Activated T-helper 1 cell treated with anti-CD3 and anti-CD28 coated beads, Interleukin-12 subunit alpha, Interleukin-12 subunit beta, Interleukin-2, Interleukin-4 antibody, amounts not matched to agents 30 ng/mL and 10 ng/mL and 1 ng/mL, durations not matched to agents 14 hours and 24 hours and 36 hours (primary cell): ENCODE measurements around the gene NTRK2. TPM values are rescaled to one million over a fixed set of nuclear protein-coding genes. Genes with fewer than 3 reads are reported as not detected.

Experiments
- DNase-seq: peaks from one replicate; pipeline ENCODE4 v3.0.0; 2021; ENCODE audit warnings: low spot score
- H3K27ac Mint-ChIP-seq: one replicate; pipeline ENCODE4 v1.8.0; 2021; ENCODE audit warnings: mild to moderate bottlenecking, mixed read lengths
- H3K27me3 Mint-ChIP-seq: one replicate; pipeline ENCODE4 v1.8.0; 2022; ENCODE audit warnings: mild to moderate bottlenecking, moderate library complexity, mixed read lengths; ENCODE audit not compliant: insufficient read depth
- H3K36me3 Mint-ChIP-seq: one replicate; pipeline ENCODE4 v1.8.0; 2021; ENCODE audit warnings: low read depth, mixed read lengths
- H3K4me1 Mint-ChIP-seq: one replicate; pipeline ENCODE4 v1.8.0; 2021; ENCODE audit warnings: low read depth, mixed read lengths
- H3K4me3 Mint-ChIP-seq: one replicate; pipeline ENCODE4 v1.8.0; 2021; ENCODE audit warnings: mild to moderate bottlenecking, moderate library complexity, mixed read lengths
- H3K9me3 Mint-ChIP-seq: one replicate; pipeline ENCODE4 v1.8.0; 2021; ENCODE audit warnings: mixed read lengths
- intact Hi-C: fragments of 100-400 bp; cut with micrococcal nuclease; formaldehyde crosslinking; loops from one replicate; pipeline ENCODE4 v1.15.1; 2024
- total RNA-seq: library from RNA; stranded (reverse); gene quantifications from 2 replicates; pipeline ENCODE4 v1.2.3, GENCODE V29; 2022

The NTRK2 gene
- total RNA-seq, 1 donor from 2014 or later: 2.9 TPM

- Mint-ChIP-seq H3K36me3 (no peaks in the 10 kb centered on the region), H3K4me3 (no peak overlapping the region)
Observed at GRCh38 chr9:84716217-84716616, 46.7 kb downstream of the NTRK2 start.

GRCh38 chr9:84718476-84718875 is 48.9 kb downstream of the NTRK2 start:
- H3K4me1 Mint-ChIP-seq: peaks cover 7% of the 10 kb centered on the region
- peaks cover 19% of the 10 kb centered on the region for H3K27me3 Mint-ChIP-seq
- H3K27ac Mint-ChIP-seq: no peak overlapping the region
- no peaks in the 10 kb centered on the region for H3K36me3 Mint-ChIP-seq
- intact Hi-C loops: no loop called here
- no peaks in the 10 kb centered on the region for H3K9me3 Mint-ChIP-seq
- no peak for DNase-seq
- no peak overlapping the region for H3K4me3 Mint-ChIP-seq

More at GRCh38 chr9:84716217-84716616, 46.7 kb downstream of the NTRK2 start:
- Mint-ChIP-seq H3K27me3 (peaks cover 22% of the 10 kb centered on the region), H3K9me3 (no peaks in the 10 kb centered on the region), H3K27ac (no peak overlapping the region), H3K4me1 (peaks cover 17% of the 10 kb centered on the region)
- intact Hi-C loops: no loop called here
- no peak for DNase-seq

GRCh38 chr9:84722388-84722989 is 53.0 kb downstream of the NTRK2 start:
- intact Hi-C loops: no loop called here
- Mint-ChIP-seq H3K4me3 (no peak overlapping the region), H3K27me3 (peaks cover 4% of the 10 kb centered on the region), H3K36me3 (no peaks in the 10 kb centered on the region), H3K27ac (no peak overlapping the region), H3K4me1 (no peaks in the 10 kb centered on the region), H3K9me3 (no peaks in the 10 kb centered on the region)
- DNase-seq: no peak

GRCh38 chr9:84723426-84723825 is 53.9 kb downstream of the NTRK2 start:
- H3K9me3 Mint-ChIP-seq: no peaks in the 10 kb centered on the region
- DNase-seq: no peak
- intact Hi-C loops: no loop called here
- H3K4me1 Mint-ChIP-seq: no peaks in the 10 kb centered on the region
- H3K27ac Mint-ChIP-seq: no peak overlapping the region
- H3K4me3 Mint-ChIP-seq: no peak overlapping the region
- H3K36me3 Mint-ChIP-seq: no peaks in the 10 kb centered on the region
- peaks cover 4% of the 10 kb centered on the region for H3K27me3 Mint-ChIP-seq

GRCh38 chr9:84731696-84732095 is 62.2 kb downstream of the NTRK2 start:
- peaks cover 9% of the 10 kb centered on the region for H3K27me3 Mint-ChIP-seq
- peaks cover 2% of the 10 kb centered on the region for H3K36me3 Mint-ChIP-seq

GRCh38 chr9:84736081-84736480 is 66.6 kb downstream of the NTRK2 start:
- DNase-seq: no peak
- H3K9me3 Mint-ChIP-seq: no peaks in the 10 kb centered on the region
- intact Hi-C loops: no loop called here
- H3K4me3 Mint-ChIP-seq: no peak overlapping the region
- H3K4me1 Mint-ChIP-seq: no peaks in the 10 kb centered on the region
- no peak overlapping the region for H3K27ac Mint-ChIP-seq
- H3K36me3 Mint-ChIP-seq: no peaks in the 10 kb centered on the region
- H3K27me3 Mint-ChIP-seq: peaks cover 14% of the 10 kb centered on the region

More at GRCh38 chr9:84731696-84732095, 62.2 kb downstream of the NTRK2 start:
- H3K4me3 Mint-ChIP-seq: no peak overlapping the region
- intact Hi-C loops: no loop called here
- no peaks in the 10 kb centered on the region for H3K9me3 Mint-ChIP-seq
- no peak for DNase-seq
- no peaks in the 10 kb centered on the region for H3K4me1 Mint-ChIP-seq
- no peak overlapping the region for H3K27ac Mint-ChIP-seq

GRCh38 chr9:84736536-84736935 is 67.0 kb downstream of the NTRK2 start:
- no peaks in the 10 kb centered on the region for H3K36me3 Mint-ChIP-seq
- no peak overlapping the region for H3K27ac Mint-ChIP-seq
- no peaks in the 10 kb centered on the region for H3K9me3 Mint-ChIP-seq
- no peak for DNase-seq
- no peak overlapping the region for H3K4me3 Mint-ChIP-seq
- H3K4me1 Mint-ChIP-seq: no peaks in the 10 kb centered on the region
- intact Hi-C loops: no loop called here
- H3K27me3 Mint-ChIP-seq: peaks cover 13% of the 10 kb centered on the region

- DNase-seq: no peak
- Mint-ChIP-seq H3K9me3 (no peaks in the 10 kb centered on the region), H3K27me3 (peaks cover 11% of the 10 kb centered on the region), H3K27ac (no peak overlapping the region), H3K36me3 (no peaks in the 10 kb centered on the region), H3K4me1 (no peaks in the 10 kb centered on the region), H3K4me3 (no peak overlapping the region)
- intact Hi-C loops: no loop called here
Observed at GRCh38 chr9:84738353-84738752, 68.8 kb downstream of the NTRK2 start.

- no peak for DNase-seq
- Mint-ChIP-seq H3K36me3 (no peaks in the 10 kb centered on the region), H3K27me3 (peaks cover 7% of the 10 kb centered on the region), H3K9me3 (no peaks in the 10 kb centered on the region), H3K4me3 (no peak overlapping the region), H3K27ac (no peak overlapping the region), H3K4me1 (no peaks in the 10 kb centered on the region)
- intact Hi-C loops: no loop called here
Observed at GRCh38 chr9:84742261-84742660, 72.7 kb downstream of the NTRK2 start.

- intact Hi-C loops: no loop called here
- no peak overlapping the region for H3K27ac Mint-ChIP-seq
- H3K4me1 Mint-ChIP-seq: no peaks in the 10 kb centered on the region
- no peaks in the 10 kb centered on the region for H3K36me3 Mint-ChIP-seq
- no peak overlapping the region for H3K4me3 Mint-ChIP-seq
- H3K9me3 Mint-ChIP-seq: no peaks in the 10 kb centered on the region
- DNase-seq: no peak
- peaks cover 5% of the 10 kb centered on the region for H3K27me3 Mint-ChIP-seq
Observed at GRCh38 chr9:84744195-84744594, 74.7 kb downstream of the NTRK2 start.

- H3K9me3 Mint-ChIP-seq: no peaks in the 10 kb centered on the region
- DNase-seq: no peak
- H3K27me3 Mint-ChIP-seq: peaks cover 3% of the 10 kb centered on the region
- no peak overlapping the region for H3K27ac Mint-ChIP-seq
- no peaks in the 10 kb centered on the region for H3K36me3 Mint-ChIP-seq
- intact Hi-C loops: no loop called here
- no peak overlapping the region for H3K4me3 Mint-ChIP-seq
- H3K4me1 Mint-ChIP-seq: peaks cover under 1% of the 10 kb centered on the region
Observed at GRCh38 chr9:84744726-84745125, 75.2 kb downstream of the NTRK2 start.

- intact Hi-C loops: no loop called here
- H3K9me3 Mint-ChIP-seq: peaks cover 6% of the 10 kb centered on the region
- no peak overlapping the region for H3K27ac Mint-ChIP-seq
- H3K27me3 Mint-ChIP-seq: no peaks in the 10 kb centered on the region
- no peak overlapping the region for H3K4me3 Mint-ChIP-seq
- H3K36me3 Mint-ChIP-seq: no peaks in the 10 kb centered on the region
- DNase-seq: no peak
- peaks cover 31% of the 10 kb centered on the region for H3K4me1 Mint-ChIP-seq
Observed at GRCh38 chr9:84748112-84748511, 78.6 kb downstream of the NTRK2 start.

GRCh38 chr9:84750152-84750865 is 80.8 kb downstream of the NTRK2 start:
- Mint-ChIP-seq H3K4me1 (peaks cover 52% of the 10 kb centered on the region), H3K9me3 (peaks cover 6% of the 10 kb centered on the region), H3K27ac (no peak overlapping the region), H3K36me3 (peaks cover 2% of the 10 kb centered on the region), H3K4me3 (no peak overlapping the region), H3K27me3 (no peaks in the 10 kb centered on the region)
- DNase-seq: no peak
- intact Hi-C loops: loop anchor here (2.0 to 10.0 kb wide), 3 partner anchors 16 to 1194 kb away; partner anchors contain the start of genes NAA35 and UBQLN1
